HG03521 (cell line): ENCODE results near the gene RHOT2.
A peak's percentile ranks its signal among the peaks of the same experiment; 100 is the strongest.

Experiments
- ATAC-seq: cut with Tn5 transposase; IDR thresholded peaks from one replicate; pipeline ENCODE4 v1.9.1; 2021; ENCODE audit warnings: mild to moderate bottlenecking, moderate library complexity; ENCODE audit not compliant: unreplicated experiment

RHOT2 gene

GRCh38 chr16:632486-633335 lies 35.2 kb upstream of the RHOT2 start:
- no peak for ATAC-seq

DNA sequence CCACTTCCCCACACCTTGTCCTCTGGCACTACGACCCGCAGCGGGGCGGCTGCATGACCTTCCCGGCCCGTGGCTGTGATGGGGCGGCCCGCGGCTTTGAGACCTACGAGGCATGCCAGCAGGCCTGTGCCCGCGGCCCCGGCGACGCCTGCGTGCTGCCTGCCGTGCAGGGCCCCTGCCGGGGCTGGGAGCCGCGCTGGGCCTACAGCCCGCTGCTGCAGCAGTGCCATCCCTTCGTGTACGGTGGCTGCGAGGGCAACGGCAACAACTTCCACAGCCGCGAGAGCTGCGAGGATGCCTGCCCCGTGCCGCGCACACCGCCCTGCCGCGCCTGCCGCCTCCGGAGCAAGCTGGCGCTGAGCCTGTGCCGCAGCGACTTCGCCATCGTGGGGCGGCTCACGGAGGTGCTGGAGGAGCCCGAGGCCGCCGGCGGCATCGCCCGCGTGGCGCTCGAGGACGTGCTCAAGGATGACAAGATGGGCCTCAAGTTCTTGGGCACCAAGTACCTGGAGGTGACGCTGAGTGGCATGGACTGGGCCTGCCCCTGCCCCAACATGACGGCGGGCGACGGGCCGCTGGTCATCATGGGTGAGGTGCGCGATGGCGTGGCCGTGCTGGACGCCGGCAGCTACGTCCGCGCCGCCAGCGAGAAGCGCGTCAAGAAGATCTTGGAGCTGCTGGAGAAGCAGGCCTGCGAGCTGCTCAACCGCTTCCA lies 34.4 kb upstream of the RHOT2 start:
- no peak for ATAC-seq

DNA sequence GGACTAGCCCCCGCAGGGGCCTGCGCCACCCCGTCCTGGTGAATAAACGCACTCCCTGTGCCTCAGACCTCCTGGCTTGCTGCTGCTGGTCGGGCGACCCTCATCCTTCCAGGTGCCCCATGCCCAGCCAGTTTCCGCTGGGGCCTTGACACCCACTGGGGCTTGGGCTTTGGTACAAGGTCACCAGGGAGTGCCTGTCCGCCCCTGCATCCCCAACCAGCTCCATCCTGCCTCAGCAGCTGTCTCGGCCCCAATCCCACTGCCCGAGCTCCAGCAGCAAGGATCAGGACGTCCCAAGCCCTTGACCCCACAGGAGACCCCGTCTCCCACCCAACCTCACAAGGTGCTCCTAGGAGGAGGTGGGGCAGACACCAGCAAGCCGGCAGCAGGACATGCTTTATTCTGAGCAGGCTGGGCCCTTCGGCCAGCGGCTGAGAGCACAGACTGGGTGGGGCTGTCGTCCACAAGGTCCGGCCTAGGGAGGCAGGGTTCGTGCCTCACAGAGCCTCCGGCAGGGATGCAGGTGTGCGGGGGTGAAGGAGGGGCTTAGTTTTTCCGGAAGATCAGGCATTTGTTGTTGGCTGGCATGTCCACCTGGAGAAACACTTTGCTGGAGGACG lies 33.8 kb upstream of the RHOT2 start:
- ATAC-seq: no peak

DNA sequence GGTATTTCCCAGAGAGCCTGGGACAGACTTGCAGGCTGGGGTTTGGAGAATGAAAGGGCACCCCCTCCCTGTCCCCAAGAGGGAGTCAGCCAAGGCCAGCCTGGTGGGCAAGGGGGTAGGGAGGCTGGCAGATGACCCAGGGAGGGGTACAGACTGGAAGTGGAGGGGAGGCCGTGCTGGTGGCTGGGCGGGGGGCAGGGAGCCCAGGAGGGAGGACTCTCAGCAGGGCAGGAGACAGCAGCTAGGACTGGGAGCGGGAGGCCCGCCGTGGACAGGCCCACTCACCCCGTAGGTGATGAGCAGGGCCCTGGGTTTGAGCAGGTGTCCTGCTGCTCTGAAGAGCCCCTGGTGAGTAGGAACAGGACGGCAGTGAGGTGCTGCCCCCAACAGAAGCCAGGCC lies 32.9 kb upstream of the RHOT2 start:
- ATAC-seq: no peak

DNA sequence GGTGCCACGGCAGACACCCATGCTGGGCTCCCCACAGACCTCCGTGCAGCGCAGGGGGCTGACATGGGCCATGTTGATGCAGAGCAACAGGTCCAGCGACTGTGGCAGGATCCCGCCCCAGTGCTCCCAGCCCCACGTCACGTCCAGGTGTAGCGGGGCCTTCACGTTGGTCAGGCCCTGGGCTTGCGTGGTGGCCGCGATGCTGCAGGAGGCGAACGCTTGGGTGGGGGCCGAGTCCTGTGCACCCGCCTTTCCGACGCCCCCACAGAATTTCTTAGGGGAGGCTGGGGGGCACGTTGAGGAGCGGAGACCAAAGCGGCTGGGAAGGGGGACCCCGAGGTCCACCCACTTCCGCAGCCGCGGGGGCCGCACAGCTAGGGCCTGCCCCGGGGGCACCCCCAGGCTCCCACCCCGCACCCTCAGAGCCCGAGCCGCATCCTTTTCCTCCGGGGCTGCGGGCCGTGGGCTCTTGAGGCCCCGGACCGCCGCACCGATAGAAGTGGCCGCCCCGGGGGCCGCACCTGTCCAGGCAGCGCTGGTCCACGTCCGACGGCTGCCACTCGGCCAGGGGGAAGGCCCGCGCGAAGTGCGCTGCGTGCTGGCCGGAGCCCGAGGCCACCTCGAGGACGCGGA lies 32.2 kb upstream of the RHOT2 start:
- no peak for ATAC-seq

DNA sequence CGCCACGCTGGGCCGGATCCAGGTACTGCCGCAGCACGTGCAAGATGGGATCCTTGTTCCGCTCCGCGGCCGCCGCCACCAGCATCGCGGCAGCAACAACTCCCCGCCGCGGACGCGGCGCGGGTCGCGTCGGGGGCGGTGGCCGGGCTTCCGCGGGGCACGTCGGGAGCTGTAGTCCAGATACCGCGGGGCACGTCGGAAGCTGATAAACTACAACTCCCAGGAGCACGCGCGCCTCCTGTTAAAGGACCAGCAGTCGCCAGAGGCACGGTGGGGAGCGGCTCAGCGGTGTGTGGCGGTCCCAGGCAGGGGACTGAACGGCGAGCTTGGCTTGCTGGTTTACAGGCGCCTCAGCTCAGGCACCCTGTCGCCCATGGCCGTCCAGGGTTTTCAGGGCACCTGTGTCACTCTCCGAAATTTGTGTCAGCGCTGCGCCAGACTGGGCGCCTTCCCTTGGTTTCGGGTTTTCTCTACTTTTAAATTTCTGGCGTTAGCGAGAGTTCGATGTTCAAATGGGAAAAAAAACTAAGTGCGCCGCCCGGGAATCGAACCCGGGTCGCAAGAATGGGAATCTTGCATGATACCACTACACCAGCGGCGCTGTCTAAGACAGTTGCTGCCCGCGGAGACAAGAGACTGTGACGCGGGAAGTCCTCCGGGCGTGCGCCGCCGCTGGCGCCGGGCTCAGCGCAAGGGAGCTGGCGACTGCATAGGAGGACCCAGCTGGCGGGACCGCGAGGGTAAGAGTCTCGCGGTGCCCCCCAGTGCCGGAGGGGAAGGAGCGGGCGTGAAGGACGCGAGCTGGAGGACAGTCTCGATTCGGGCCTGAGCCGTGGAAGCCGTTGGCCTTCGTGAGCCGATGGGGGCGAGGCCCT lies 31.5 kb upstream of the RHOT2 start, which contains the start of gene METTL26:
METTL26 (minus strand) TSS at position 100 of the 875 bp plus-strand sequence; CDS start at position 85, 15 bp downstream.
- ATAC-seq: peak; percentile 52

DNA sequence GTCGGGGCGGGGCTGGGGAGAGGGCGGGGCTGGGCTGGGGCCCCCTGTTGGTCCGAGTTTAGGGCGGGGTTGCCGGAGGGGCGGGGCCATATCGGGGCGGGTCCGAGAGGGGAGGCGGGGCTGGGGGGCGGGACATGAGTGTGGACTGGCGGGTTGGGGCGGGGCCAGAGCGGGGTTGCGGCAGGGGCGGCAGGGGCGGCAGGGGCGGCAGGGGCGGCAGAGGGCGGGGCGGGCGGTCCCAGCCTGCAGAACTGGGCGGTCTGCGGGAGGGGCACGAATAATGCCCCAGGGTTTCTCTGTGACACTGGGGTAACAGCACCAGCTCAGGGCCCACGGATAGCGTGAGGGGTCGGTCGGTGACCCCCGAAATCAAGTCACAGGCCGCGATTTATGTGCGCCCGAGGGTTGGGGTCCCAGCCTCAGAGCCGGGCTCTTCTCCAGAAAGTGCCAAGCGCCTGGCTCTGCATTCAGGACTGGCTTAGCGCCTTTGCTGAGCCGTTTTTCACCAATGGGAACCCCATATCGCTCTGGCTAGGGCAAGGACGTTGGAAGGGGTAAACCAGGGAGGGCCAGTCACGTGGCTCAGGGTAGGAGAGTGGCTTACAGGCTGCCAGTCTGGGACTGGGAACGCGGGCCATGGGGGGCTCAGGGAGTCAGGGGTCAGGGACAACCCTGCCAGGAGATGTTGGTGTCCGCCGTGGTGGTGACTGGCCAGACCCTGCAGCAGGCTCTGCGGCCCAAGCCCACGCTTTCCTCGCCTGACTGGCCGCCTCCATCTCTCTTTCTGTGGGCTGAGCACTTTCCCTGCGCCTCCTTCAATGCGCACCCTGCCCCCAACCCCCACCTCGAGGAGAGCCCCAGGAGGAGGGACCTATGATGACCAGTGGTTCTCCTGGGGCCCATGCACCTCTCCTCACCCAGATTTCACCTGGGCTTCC lies 30.6 kb upstream of the RHOT2 start:
- ATAC-seq: no peak

DNA sequence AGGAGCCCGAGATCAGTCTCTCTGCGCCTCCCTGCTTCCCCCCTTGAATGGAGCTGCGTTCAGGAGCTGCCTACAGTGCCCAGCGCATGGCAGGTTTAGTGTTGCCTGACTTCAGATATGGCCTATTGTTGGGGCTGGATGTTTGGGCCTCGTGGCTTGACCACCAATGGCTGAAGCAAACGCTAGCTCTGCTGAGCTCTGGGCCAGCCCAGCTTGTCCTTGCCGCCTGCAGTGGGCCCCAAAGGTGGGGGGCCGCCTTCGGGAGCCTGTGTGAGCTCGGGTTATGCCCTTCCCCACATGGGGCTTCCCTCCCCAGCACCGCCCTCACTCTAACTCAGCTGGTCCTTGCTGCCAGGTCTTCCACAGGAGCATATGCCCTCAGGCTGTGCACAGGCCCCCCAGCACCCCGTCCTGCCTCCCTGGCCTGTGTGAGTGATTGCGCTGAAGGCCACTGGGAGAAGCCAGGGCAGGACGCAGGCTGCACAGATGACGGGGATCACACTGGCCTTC lies 29.8 kb upstream of the RHOT2 start:
- no peak for ATAC-seq

GRCh38 chr16:638836-639235 lies 29.1 kb upstream of the RHOT2 start:
- ATAC-seq: no peak

DNA sequence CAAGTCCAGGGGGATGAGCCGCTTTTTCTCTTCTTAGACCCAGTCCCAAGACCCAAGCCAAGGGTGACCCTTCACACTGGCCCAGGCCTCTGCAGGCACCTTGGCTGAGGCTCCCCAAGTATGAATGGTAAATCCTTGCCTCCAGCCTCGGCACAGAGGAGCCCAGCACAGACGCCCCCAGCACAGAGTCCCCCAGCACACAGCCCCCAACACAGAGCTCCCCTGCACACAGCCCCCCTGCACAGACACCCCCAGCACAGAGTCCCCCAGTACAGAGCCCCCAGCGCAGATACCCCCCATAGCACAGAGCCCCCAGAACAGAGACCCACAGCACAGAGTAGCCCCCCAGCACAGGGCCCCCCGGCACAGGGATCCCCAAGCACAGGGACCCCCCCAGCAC lies 27.3 kb upstream of the RHOT2 start:
- ATAC-seq: no peak

GRCh38 chr16:641326-642188 lies 26.4 kb upstream of the RHOT2 start, which contains the start of gene MCRIP2:
TSS of gene MCRIP2 (plus strand) at chr16:641828. CDS start at chr16:641992, 164 bp downstream.
- ATAC-seq: peak; percentile 41

GRCh38 chr16:642189-643049 lies 25.5 kb upstream of the RHOT2 start:
- peak; percentile 39 for ATAC-seq

DNA sequence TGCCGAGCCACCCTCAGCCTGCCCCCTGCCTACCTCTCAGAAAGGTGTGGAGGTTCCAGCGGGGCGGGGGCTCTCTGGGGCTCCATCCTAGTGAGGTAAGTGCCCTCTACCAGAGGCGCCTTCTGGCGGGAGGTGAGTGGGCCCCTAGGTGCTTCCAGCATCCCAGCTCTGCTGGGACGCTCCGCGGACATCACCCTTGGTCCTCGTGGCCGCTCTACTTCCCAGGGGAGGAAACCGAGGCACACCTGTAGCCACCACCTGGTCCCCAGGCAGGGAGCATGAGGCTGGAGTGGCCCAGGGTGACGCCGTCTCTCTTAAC lies 24.9 kb upstream of the RHOT2 start:
- no peak for ATAC-seq

- no peak for ATAC-seq
These were observed 23.4 kb upstream of the RHOT2 start for GRCh38 chr16:644556-644955.

GRCh38 chr16:645852-646678 lies 21.9 kb upstream of the RHOT2 start:
- ATAC-seq: no peak

GRCh38 chr16:646679-647172 lies 21.2 kb upstream of the RHOT2 start:
- no peak for ATAC-seq
